ENCODE measurements around the gene SNCG. TPM values are rescaled to one million over a fixed set of nuclear protein-coding genes. Genes with fewer than 3 reads are reported as not detected.
"Not testable (repeated sequence)": the region's sequence is repeated elsewhere in the genome, so short reads cannot be mapped to it uniquely, and the experiment has no call there.

The SNCG gene
- total RNA-seq, 2 donors from 2014 or later: 20.9 to 33.8 TPM

DNA sequence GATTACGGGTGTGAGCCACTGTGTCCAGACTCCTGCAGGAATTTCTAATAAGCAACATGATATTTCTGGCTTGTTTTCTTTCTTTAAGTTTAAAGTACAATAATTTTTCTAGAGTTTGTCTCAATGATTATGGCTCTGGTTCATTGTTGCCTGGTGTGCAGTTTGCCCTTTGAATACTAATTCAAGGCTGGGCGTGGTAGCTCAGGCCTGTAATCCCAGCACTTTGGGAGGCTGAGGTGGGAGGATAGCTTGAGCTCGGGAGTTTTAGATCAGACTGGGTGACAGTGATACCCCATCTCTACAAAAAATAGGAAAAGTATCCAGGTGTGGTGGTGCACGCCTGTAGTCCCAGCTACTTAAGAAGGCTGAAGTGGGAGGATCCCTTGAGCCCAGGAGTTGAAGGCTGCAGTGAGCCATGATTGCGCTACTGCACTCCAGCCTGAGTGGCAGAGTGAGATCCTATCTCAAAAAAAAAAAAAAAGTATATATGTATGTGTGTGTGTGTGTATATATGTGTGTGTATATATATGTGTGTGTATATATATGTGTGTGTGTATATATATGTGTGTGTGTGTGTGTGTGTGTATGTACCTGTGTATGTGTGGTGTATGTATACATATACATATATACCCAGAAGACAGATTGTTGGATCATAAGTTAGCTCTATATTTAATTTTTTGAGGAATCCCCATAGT, 18.1 kb downstream of the SNCG start:
- no peaks in the 10 kb centered on the region for H3K9me3 ChIP-seq
- no peak overlapping the region for H3K4me3 ChIP-seq
- peaks cover 0 to 24% of the 10 kb centered on the region in 2 donors for H3K4me1 ChIP-seq
- H3K27ac ChIP-seq: no peak overlapping the region
- TF ChIP-seq, protein P1, sequence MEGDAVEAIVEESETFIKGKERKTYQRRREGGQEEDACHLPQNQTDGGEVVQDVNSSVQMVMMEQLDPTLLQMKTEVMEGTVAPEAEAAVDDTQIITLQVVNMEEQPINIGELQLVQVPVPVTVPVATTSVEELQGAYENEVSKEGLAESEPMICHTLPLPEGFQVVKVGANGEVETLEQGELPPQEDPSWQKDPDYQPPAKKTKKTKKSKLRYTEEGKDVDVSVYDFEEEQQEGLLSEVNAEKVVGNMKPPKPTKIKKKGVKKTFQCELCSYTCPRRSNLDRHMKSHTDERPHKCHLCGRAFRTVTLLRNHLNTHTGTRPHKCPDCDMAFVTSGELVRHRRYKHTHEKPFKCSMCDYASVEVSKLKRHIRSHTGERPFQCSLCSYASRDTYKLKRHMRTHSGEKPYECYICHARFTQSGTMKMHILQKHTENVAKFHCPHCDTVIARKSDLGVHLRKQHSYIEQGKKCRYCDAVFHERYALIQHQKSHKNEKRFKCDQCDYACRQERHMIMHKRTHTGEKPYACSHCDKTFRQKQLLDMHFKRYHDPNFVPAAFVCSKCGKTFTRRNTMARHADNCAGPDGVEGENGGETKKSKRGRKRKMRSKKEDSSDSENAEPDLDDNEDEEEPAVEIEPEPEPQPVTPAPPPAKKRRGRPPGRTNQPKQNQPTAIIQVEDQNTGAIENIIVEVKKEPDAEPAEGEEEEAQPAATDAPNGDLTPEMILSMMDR (IDR thresholded peaks at IDR 0.05): no peak
- H3K36me3 ChIP-seq: no peaks in the 10 kb centered on the region
- no peak for DNase-seq (ENCODE audit: low spot score)
- H3K27me3 ChIP-seq: no peaks in the 10 kb centered on the region

DNA sequence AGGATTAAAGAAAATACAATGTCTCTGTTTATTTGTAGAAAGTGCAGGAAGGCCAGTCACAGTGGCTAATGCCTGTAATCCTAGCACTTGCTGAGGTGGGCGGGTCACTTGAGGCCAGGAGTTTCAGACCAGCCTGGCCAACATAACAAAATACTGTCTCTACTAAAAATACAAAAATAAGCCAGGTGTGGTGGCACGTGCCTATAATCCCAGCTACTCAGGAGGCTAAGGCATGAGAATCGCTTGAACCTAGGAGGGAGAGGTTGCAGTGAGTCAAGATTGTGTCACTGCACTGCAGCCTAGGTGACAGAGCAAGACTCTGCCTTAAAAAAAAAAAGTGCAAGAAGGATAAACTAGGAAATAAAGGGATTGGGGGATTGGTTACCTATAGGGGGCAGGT, 20.1 kb downstream of the SNCG start:
- not testable (repeated sequence) for H3K9me3 ChIP-seq; DNase-seq (ENCODE audit: low spot score); H3K4me3 ChIP-seq; H3K36me3 ChIP-seq; H3K27me3 ChIP-seq
- Histone ChIP-seq H3K27ac (peak overlapping the region; percentile 27 to 60), H3K4me1 (peaks cover 0 to 18% of the 10 kb centered on the region in 2 donors)

DNA sequence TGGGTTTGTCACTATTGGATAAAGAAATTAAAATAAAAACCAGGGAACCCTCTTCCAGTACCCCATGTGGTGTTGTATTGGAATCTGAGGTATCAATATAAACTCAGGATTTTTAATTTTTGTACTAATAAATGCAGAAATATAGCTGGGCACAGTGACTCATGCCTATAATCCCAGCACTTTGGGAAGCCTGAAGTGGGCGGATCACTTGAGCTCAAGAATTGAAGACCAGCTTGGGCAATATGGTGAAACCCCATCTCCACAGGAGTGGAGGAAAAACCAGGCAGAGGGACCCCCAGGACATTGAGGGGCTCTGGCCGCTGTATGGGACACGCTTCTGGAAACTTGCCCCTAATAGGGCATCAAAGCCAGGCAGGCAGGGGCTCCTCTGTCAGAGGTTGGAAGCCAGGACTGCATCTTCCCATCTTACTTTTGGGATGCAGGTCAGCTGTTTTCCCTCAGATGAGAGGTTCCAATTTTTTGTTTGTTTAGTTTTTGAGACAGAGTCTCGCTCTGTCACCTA, 21.0 kb downstream of the SNCG start:
- no peaks in the 10 kb centered on the region for H3K27me3 ChIP-seq
- no peaks in the 10 kb centered on the region for H3K9me3 ChIP-seq
- H3K36me3 ChIP-seq: no peaks in the 10 kb centered on the region
- H3K4me3 ChIP-seq: no peak overlapping the region
- DNase-seq (ENCODE audit: low spot score): no peak
- TF ChIP-seq, protein P1 (IDR thresholded peaks at IDR 0.05): no peak
- peak overlapping the region; percentile 73 for H3K27ac ChIP-seq
- H3K4me1 ChIP-seq: peaks cover 0 to 18% of the 10 kb centered on the region in 2 donors

DNA sequence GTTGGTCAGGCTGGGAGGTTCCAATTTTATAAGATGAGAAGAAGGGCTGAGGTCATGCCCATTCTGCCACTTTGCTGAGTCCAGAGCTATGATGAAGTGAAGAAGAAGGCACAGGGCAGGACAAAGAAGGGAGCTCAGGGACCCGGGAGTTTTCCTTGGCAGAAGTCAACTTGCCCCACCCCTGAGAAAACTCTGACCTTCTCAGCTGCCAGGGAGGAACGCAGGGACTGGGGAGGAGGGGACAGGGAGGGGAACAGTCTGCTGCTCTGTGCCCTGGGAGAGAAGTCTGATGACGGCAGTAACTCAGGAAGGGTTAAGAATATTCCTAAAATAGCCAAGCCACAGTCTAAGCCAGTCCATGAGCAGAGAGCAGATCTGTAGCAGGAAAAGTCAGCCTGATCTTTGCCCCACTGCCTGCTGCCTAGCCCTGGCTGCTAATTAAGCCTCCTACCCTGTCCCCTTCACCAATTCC, 21.6 kb downstream of the SNCG start:
- TF ChIP-seq, protein P1 (IDR thresholded peaks at IDR 0.05): no peak
- Histone ChIP-seq H3K9me3 (no peaks in the 10 kb centered on the region), H3K4me1 (peaks cover 0 to 18% of the 10 kb centered on the region in 2 donors), H3K27ac (peak overlapping the region; percentile 73), H3K27me3 (no peaks in the 10 kb centered on the region), H3K36me3 (no peaks in the 10 kb centered on the region), H3K4me3 (no peak overlapping the region)
- DNase-seq (ENCODE audit: low spot score): peak; percentile 77

DNA sequence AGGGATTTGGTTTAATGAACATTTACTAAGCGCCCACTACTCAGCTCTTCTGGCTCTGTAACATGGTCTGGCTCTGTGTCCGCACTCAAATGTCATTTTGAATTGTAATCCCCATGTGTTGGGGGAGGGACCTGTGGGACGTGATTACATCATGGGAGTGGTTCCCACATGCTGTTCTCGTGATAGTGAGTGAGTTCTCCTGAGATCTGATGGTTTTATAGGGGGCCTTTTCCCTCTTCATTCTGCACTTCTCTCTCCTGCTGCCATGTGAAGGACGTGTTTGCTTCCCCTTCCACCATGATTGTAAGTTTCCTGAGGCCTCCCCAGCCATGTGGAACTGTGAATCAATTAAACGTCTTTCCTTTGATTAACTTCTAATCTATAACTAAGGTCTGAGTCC, 22.6 kb downstream of the SNCG start:
- H3K4me3 ChIP-seq, H3K9me3 ChIP-seq: not testable (repeated sequence)
- peak overlapping the region; percentile 73 for H3K27ac ChIP-seq

DNA sequence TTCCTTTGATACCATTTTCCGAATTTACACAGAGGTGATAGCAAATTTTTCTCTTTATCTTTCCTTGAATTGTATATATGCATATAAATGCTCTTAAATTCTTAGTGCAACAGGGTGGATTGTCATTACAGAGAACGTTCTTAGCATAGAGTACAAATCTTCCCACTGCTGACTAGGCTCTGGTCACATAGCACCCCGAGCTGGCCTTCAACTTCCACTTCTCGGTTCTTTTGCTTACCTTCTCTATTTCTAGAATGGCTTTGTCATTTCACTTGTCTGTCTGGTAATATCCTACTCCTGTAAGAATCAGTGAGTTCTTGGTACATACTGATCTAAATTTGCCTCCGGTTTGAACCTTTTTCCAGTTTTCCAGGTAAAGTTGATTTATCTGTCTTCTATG, 23.3 kb downstream of the SNCG start:
- Histone ChIP-seq H3K9me3 (no peaks in the 10 kb centered on the region), H3K27ac (no peak overlapping the region), H3K27me3 (no peaks in the 10 kb centered on the region), H3K36me3 (no peaks in the 10 kb centered on the region), H3K4me1 (peaks cover 0 to 18% of the 10 kb centered on the region in 2 donors), H3K4me3 (no peak overlapping the region)
- DNase-seq (ENCODE audit: low spot score): no peak
- TF ChIP-seq, protein P1 (IDR thresholded peaks at IDR 0.05): no peak

More for the DNA sequence above, 22.6 kb downstream of the SNCG start:
- H3K27me3 ChIP-seq; H3K36me3 ChIP-seq; DNase-seq (ENCODE audit: low spot score): not testable (repeated sequence)
- H3K4me1 ChIP-seq: peaks cover 0 to 18% of the 10 kb centered on the region in 2 donors

DNA sequence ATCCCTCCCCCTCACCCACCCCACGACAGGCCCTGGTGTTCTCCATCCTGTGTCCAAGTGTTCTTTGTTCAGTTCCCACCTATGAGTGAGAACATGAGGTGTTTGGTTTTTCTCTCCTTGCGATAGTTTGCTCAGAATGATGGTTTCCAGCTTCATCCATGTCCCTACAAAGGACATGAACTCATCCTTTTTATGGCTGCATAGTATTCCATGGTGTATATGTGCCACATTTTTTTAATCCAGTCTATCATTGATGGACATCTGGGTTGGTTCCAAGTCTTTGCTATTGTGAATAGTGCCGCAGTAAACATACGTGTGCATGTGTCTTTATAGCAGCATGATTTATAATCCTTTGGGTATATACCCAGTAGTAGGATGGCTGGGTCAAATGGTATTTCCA, 26.1 kb downstream of the SNCG start:
- not testable (repeated sequence) for H3K27ac ChIP-seq; H3K27me3 ChIP-seq; DNase-seq (ENCODE audit: low spot score); H3K4me3 ChIP-seq; H3K36me3 ChIP-seq; H3K9me3 ChIP-seq
- H3K4me1 ChIP-seq: peaks cover 0 to 15% of the 10 kb centered on the region in 2 donors
